SU-DHL-6 (cell line): ENCODE results near the gene HSP90B1.

Source experiments
- EZH2phosphoT487 ChIP-seq: fragments of 200-600 bp; sonication (generic), shearing (Covaris generic); conservative IDR thresholded peaks from 2 replicates; pipeline ENCODE4 v1.6.1; 2018; ENCODE audit warnings: mild to moderate bottlenecking, antibody characterized with exemption, low read length, moderate library complexity, mixed read lengths
- TF ChIP-seq, protein P1 (sequence below): fragments of 200-600 bp; sonication (generic); IDR thresholded peaks from one replicate; pipeline ENCODE4 v1.5.1; 2017; ENCODE audit warnings: antibody characterized with exemption, mild to moderate bottlenecking, low read length, moderate library complexity; ENCODE audit not compliant: insufficient read depth, poor library complexity, severe bottlenecking

DNA sequence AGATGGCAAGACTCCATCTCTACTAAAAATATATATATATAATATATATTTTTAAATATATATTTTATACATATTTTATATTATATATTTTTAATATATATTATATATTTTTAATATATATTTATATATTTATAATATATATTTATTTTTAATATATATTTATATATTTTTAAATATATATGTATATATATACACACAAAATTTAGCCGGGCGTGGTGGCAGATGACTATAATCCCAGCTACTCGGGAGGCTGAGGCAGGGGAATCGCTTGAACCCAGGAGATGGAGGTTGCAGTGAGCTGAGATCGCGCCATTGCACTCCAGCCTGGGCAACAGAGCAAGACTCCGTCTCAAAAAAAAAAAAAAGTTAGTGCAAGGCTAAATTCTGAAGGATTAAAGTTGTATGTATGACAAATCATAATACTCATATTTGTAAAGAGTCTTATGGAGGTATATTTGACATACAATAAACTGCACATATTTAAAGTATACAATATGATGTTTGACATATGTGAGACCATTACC lies 27.7 kb downstream of the HSP90B1 start:
- TF ChIP-seq, protein P1, sequence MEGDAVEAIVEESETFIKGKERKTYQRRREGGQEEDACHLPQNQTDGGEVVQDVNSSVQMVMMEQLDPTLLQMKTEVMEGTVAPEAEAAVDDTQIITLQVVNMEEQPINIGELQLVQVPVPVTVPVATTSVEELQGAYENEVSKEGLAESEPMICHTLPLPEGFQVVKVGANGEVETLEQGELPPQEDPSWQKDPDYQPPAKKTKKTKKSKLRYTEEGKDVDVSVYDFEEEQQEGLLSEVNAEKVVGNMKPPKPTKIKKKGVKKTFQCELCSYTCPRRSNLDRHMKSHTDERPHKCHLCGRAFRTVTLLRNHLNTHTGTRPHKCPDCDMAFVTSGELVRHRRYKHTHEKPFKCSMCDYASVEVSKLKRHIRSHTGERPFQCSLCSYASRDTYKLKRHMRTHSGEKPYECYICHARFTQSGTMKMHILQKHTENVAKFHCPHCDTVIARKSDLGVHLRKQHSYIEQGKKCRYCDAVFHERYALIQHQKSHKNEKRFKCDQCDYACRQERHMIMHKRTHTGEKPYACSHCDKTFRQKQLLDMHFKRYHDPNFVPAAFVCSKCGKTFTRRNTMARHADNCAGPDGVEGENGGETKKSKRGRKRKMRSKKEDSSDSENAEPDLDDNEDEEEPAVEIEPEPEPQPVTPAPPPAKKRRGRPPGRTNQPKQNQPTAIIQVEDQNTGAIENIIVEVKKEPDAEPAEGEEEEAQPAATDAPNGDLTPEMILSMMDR: no peak
- TF ChIP-seq EZH2phosphoT487: no peak
